ENCODE results near the gene DPRX. TPM values are rescaled to one million over a fixed set of nuclear protein-coding genes. Genes with fewer than 3 reads are reported as not detected.

The DPRX gene
- total RNA-seq, 2 experiments from 2014 or later = not detected

- no peak for DNase-seq
- Mint-ChIP-seq H3K4me3 (no peak overlapping the region), H3K4me1 (ENCODE audit: low read depth) (no peaks in the 10 kb centered on the region), H3K9me3 (peaks cover 14% of the 10 kb centered on the region), H3K27me3 (peaks cover under 1% of the 10 kb centered on the region), H3K27ac (no peak overlapping the region), H3K36me3 (no peaks in the 10 kb centered on the region)
- intact Hi-C loops (cut with micrococcal nuclease) = no loop called here
- POLR2A ChIA-PET = no interaction called here
- CTCF ChIA-PET = no interaction called here
Measured at GRCh38 chr19:53671663-53672062, 39.9 kb downstream of the DPRX start.

Small RNA genes within 50 kb of the gene (microRNA-seq; reads per million reads assigned to microRNA genes)
- gene MIR1323 (ENCODE audit: borderline microRNAs expressed, borderline number of aligned reads, borderline replicate concordance) (not detected), gene MIR498 (ENCODE audit: borderline microRNAs expressed, borderline number of aligned reads, borderline replicate concordance) (not detected), gene MIR512-1 (ENCODE audit: borderline microRNAs expressed, borderline number of aligned reads, borderline replicate concordance) (not detected), gene MIR512-2 (ENCODE audit: borderline microRNAs expressed, borderline number of aligned reads, borderline replicate concordance) (not detected), gene MIR515-1 (ENCODE audit: borderline microRNAs expressed, borderline number of aligned reads, borderline replicate concordance) (not detected), gene MIR515-2 (ENCODE audit: borderline microRNAs expressed, borderline number of aligned reads, borderline replicate concordance) (not detected), gene MIR519C (ENCODE audit: borderline microRNAs expressed, borderline number of aligned reads, borderline replicate concordance) (not detected), gene MIR519E (ENCODE audit: borderline microRNAs expressed, borderline number of aligned reads, borderline replicate concordance) (not detected), gene MIR520E (ENCODE audit: borderline microRNAs expressed, borderline number of aligned reads, borderline replicate concordance) (not detected), gene MIR520F (ENCODE audit: borderline microRNAs expressed, borderline number of aligned reads, borderline replicate concordance) (3.1 reads per million)

Other genes with a start within 250 kb of the DPRX start
- gene ZNF765, start 236.8 kb upstream of the DPRX start, total RNA-seq = 1 to 10 TPM; 8.2 to 8.7 TPM
- 10 to 100 TPM; 10.6 to 11.3 TPM for gene ZNF761, start 200.0 kb upstream of the DPRX start, total RNA-seq
- gene ZNF813, start 164.3 kb upstream of the DPRX start, total RNA-seq = 1 to 10 TPM; 4.6 to 5.5 TPM
- 10 to 100 TPM; 20.8 to 23.1 TPM for gene ZNF331, start 93.9 kb upstream of the DPRX start, total RNA-seq
- not detected for gene NLRP12, start 192.3 kb downstream of the DPRX start, total RNA-seq
- 10 to 100 TPM; 40.3 to 45.5 TPM for gene MYADM, start 235.9 kb downstream of the DPRX start, total RNA-seq

Measured in activated CD4-positive, alpha-beta memory T cell treated with anti-CD3 and anti-CD28 coated beads for 36 hours (primary cell).